Measurements from ENCODE around the gene NT5C1B.

The NT5C1B gene

GRCh38 chr2:18557121-18557520 is 32.2 kb downstream of the NT5C1B start:
- Mint-ChIP-seq H3K4me1 (ENCODE audit: low read depth in 2 of 2) (peaks cover 26 to 47% of the 10 kb centered on the region in 2 donors), H3K27ac (peak overlapping the region in 1 of 2 donors; percentile 97), H3K36me3 (ENCODE audit: insufficient read depth) (peaks cover 20% of the 10 kb centered on the region), H3K9me3 (no peaks in the 10 kb centered on the region), H3K27me3 (no peaks in the 10 kb centered on the region), H3K4me3 (no peak overlapping the region)
- ATAC-seq (replicated peaks) (no peak), DNase-seq (no peak)

GRCh38 chr2:18552351-18553077 is 36.9 kb downstream of the NT5C1B start:
- Mint-ChIP-seq H3K27ac (peak overlapping the region in 1 of 2 donors; percentile 86), H3K4me1 (ENCODE audit: low read depth in 2 of 2) (peaks cover 10 to 33% of the 10 kb centered on the region in 2 donors), H3K9me3 (no peaks in the 10 kb centered on the region)

GRCh38 chr2:18551623-18552022 is 37.7 kb downstream of the NT5C1B start:
- ATAC-seq (replicated peaks), result no peak
- H3K4me1 Mint-ChIP-seq (ENCODE audit: low read depth in 2 of 2), result peaks cover 11 to 31% of the 10 kb centered on the region in 2 donors
- DNase-seq, result no peak
- H3K27me3 Mint-ChIP-seq, result no peaks in the 10 kb centered on the region
- peaks cover 14% of the 10 kb centered on the region for H3K36me3 Mint-ChIP-seq (ENCODE audit: insufficient read depth)
- no peak overlapping the region for H3K4me3 Mint-ChIP-seq
- no peak overlapping the region for H3K27ac Mint-ChIP-seq
- H3K9me3 Mint-ChIP-seq, result no peaks in the 10 kb centered on the region

More at GRCh38 chr2:18552351-18553077, 36.9 kb downstream of the NT5C1B start:
- DNase-seq, result no peak
- no peaks in the 10 kb centered on the region for H3K27me3 Mint-ChIP-seq
- no peak for ATAC-seq (replicated peaks)
- H3K36me3 Mint-ChIP-seq (ENCODE audit: insufficient read depth), result peaks cover 14% of the 10 kb centered on the region
- no peak overlapping the region for H3K4me3 Mint-ChIP-seq

- H3K9me3 Mint-ChIP-seq, result no peaks in the 10 kb centered on the region
- no peak overlapping the region for H3K27ac Mint-ChIP-seq
- H3K36me3 Mint-ChIP-seq (ENCODE audit: insufficient read depth), result peaks cover 10% of the 10 kb centered on the region
- H3K27me3 Mint-ChIP-seq, result no peaks in the 10 kb centered on the region
- H3K4me1 Mint-ChIP-seq (ENCODE audit: low read depth in 2 of 2), result peaks cover 13 to 35% of the 10 kb centered on the region in 2 donors
- ATAC-seq (replicated peaks) (no peak), DNase-seq (no peak)
- no peak overlapping the region for H3K4me3 Mint-ChIP-seq
These were observed 38.2 kb downstream of the NT5C1B start for GRCh38 chr2:18551169-18551568.

GRCh38 chr2:18550433-18550832 is 38.9 kb downstream of the NT5C1B start:
- H3K9me3 Mint-ChIP-seq, result no peaks in the 10 kb centered on the region
- no peaks in the 10 kb centered on the region for H3K27me3 Mint-ChIP-seq
- DNase-seq (no peak), ATAC-seq (replicated peaks) (no peak)
- no peak overlapping the region for H3K4me3 Mint-ChIP-seq
- H3K36me3 Mint-ChIP-seq (ENCODE audit: insufficient read depth), result peaks cover 10% of the 10 kb centered on the region
- H3K27ac Mint-ChIP-seq, result no peak overlapping the region
- H3K4me1 Mint-ChIP-seq (ENCODE audit: low read depth in 2 of 2), result peaks cover 13 to 36% of the 10 kb centered on the region in 2 donors

- DNase-seq, result no peak
- no peak for ATAC-seq (replicated peaks)
- no peaks in the 10 kb centered on the region for H3K27me3 Mint-ChIP-seq
- H3K4me1 Mint-ChIP-seq (ENCODE audit: low read depth in 2 of 2), result peaks cover 13 to 36% of the 10 kb centered on the region in 2 donors
- no peak overlapping the region for H3K27ac Mint-ChIP-seq
- no peak overlapping the region for H3K4me3 Mint-ChIP-seq
- peaks cover 5% of the 10 kb centered on the region for H3K36me3 Mint-ChIP-seq (ENCODE audit: insufficient read depth)
- H3K9me3 Mint-ChIP-seq, result no peaks in the 10 kb centered on the region
These were observed 40.3 kb downstream of the NT5C1B start for GRCh38 chr2:18549083-18549482.

GRCh38 chr2:18548621-18549020 is 40.7 kb downstream of the NT5C1B start:
- Mint-ChIP-seq H3K27ac (peak overlapping the region in 1 of 2 donors; percentile 38), H3K9me3 (no peaks in the 10 kb centered on the region), H3K27me3 (no peaks in the 10 kb centered on the region), H3K36me3 (ENCODE audit: insufficient read depth) (peaks cover 2% of the 10 kb centered on the region), H3K4me3 (no peak overlapping the region), H3K4me1 (ENCODE audit: low read depth in 2 of 2) (peaks cover 11 to 33% of the 10 kb centered on the region in 2 donors)
- ATAC-seq (replicated peaks) (no peak), DNase-seq (no peak)

- Mint-ChIP-seq H3K36me3 (ENCODE audit: insufficient read depth) (no peaks in the 10 kb centered on the region), H3K4me1 (ENCODE audit: low read depth in 2 of 2) (peaks cover 7 to 15% of the 10 kb centered on the region in 2 donors), H3K9me3 (no peaks in the 10 kb centered on the region), H3K27me3 (no peaks in the 10 kb centered on the region), H3K4me3 (peak overlapping the region in 1 of 2 donors; percentile 29), H3K27ac (peak overlapping the region in 1 of 2 donors; percentile 67)
- peak; percentile 41 for ATAC-seq (replicated peaks)
- no peak for DNase-seq
These were observed 42.8 kb downstream of the NT5C1B start for GRCh38 chr2:18546567-18546966.

GRCh38 chr2:18545384-18545783 is 44.0 kb downstream of the NT5C1B start:
- Mint-ChIP-seq H3K9me3 (no peaks in the 10 kb centered on the region), H3K4me3 (no peak overlapping the region), H3K27ac (no peak overlapping the region), H3K27me3 (no peaks in the 10 kb centered on the region), H3K4me1 (ENCODE audit: low read depth in 2 of 2) (peaks cover 5 to 11% of the 10 kb centered on the region in 2 donors), H3K36me3 (ENCODE audit: insufficient read depth) (no peaks in the 10 kb centered on the region)
- DNase-seq (no peak), ATAC-seq (replicated peaks) (no peak)

- no peak for DNase-seq
These were observed 45.2 kb downstream of the NT5C1B start for GRCh38 chr2:18544171-18544570.

GRCh38 chr2:18540872-18541271 is 48.5 kb downstream of the NT5C1B start:
- Mint-ChIP-seq H3K4me3 (no peak overlapping the region), H3K4me1 (ENCODE audit: low read depth in 2 of 2) (no peaks in the 10 kb centered on the region), H3K9me3 (no peaks in the 10 kb centered on the region), H3K27ac (no peak overlapping the region), H3K27me3 (peaks cover 2 to 5% of the 10 kb centered on the region in 2 donors), H3K36me3 (ENCODE audit: insufficient read depth) (no peaks in the 10 kb centered on the region)
- ATAC-seq (replicated peaks), result no peak
- DNase-seq, result no peak

More at GRCh38 chr2:18544171-18544570, 45.2 kb downstream of the NT5C1B start:
- no peaks in the 10 kb centered on the region for H3K27me3 Mint-ChIP-seq
- H3K36me3 Mint-ChIP-seq (ENCODE audit: insufficient read depth), result no peaks in the 10 kb centered on the region
- H3K4me3 Mint-ChIP-seq, result no peak overlapping the region
- peaks cover 5 to 7% of the 10 kb centered on the region in 2 donors for H3K4me1 Mint-ChIP-seq (ENCODE audit: low read depth in 2 of 2)
- no peak for ATAC-seq (replicated peaks)
- H3K27ac Mint-ChIP-seq, result no peak overlapping the region
- no peaks in the 10 kb centered on the region for H3K9me3 Mint-ChIP-seq

- H3K4me1 Mint-ChIP-seq (ENCODE audit: low read depth in 2 of 2), result no peaks in the 10 kb centered on the region
These were observed 52.7 kb downstream of the NT5C1B start for GRCh38 chr2:18536697-18537096.

GRCh38 chr2:18536100-18536499 is 53.3 kb downstream of the NT5C1B start:
- Mint-ChIP-seq H3K36me3 (ENCODE audit: insufficient read depth) (no peaks in the 10 kb centered on the region), H3K9me3 (no peaks in the 10 kb centered on the region), H3K4me1 (ENCODE audit: low read depth in 2 of 2) (no peaks in the 10 kb centered on the region), H3K4me3 (no peak overlapping the region), H3K27ac (no peak overlapping the region), H3K27me3 (peaks cover 6 to 18% of the 10 kb centered on the region in 2 donors)
- DNase-seq (no peak), ATAC-seq (replicated peaks) (no peak)

More at GRCh38 chr2:18536697-18537096, 52.7 kb downstream of the NT5C1B start:
- H3K36me3 Mint-ChIP-seq (ENCODE audit: insufficient read depth), result no peaks in the 10 kb centered on the region
- no peak overlapping the region for H3K4me3 Mint-ChIP-seq
- ATAC-seq (replicated peaks), result no peak
- H3K27ac Mint-ChIP-seq, result no peak overlapping the region
- DNase-seq, result no peak
- peaks cover 6 to 18% of the 10 kb centered on the region in 2 donors for H3K27me3 Mint-ChIP-seq
- no peaks in the 10 kb centered on the region for H3K9me3 Mint-ChIP-seq

- no peak overlapping the region for H3K4me3 Mint-ChIP-seq
- no peaks in the 10 kb centered on the region for H3K36me3 Mint-ChIP-seq (ENCODE audit: insufficient read depth)
- no peak overlapping the region for H3K27ac Mint-ChIP-seq
- no peak for DNase-seq
- no peaks in the 10 kb centered on the region for H3K9me3 Mint-ChIP-seq
- no peaks in the 10 kb centered on the region for H3K4me1 Mint-ChIP-seq (ENCODE audit: low read depth in 2 of 2)
- no peak for ATAC-seq (replicated peaks)
- peaks cover 10 to 16% of the 10 kb centered on the region in 2 donors for H3K27me3 Mint-ChIP-seq
These were observed 58.2 kb downstream of the NT5C1B start for GRCh38 chr2:18531194-18531593.

Data from effector memory CD8-positive, alpha-beta T cell (primary cell).